NCI-H2171 treated with DMSO at 0.1 percent for 48 hours (cell line): Measurements from ENCODE around the gene LAPTM4A.
"Not testable (repeated sequence)": the region's sequence is repeated elsewhere in the genome, so short reads cannot be mapped to it uniquely, and the experiment has no call there.

ENCODE experiments used
- DNase-seq: peaks from one replicate; lab custom pipeline; 2025; lab: John Stamatoyannopoulos, UW

The LAPTM4A gene

GRCh38 chr2:20051532-20052228 lies at the start of gene LAPTM4A:
Gene LAPTM4A (minus strand): TSS chr2:20051628. CDS start chr2:20051520, 108 bp downstream.
- peak; percentile 99 for DNase-seq

DNA sequence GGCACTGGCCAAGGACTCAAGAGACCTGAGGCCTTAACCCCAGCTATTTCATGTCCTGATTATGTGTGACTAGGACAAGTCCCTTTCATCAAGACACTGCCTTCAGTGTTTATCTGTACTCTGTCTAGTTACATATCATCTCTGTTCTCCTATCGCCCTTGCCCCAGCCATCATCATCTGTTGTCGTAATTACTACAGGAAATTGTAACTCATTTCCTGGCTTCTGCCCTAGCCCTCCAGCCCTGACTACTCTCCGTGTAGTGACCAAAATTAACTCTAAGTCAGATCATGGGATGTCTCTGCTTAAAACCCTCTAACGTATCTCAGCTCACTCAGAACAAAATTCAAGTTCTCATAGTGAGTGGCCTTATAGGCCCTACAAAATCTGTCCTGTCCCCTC lies 49.3 kb upstream of the LAPTM4A start:
- no peak for DNase-seq

DNA sequence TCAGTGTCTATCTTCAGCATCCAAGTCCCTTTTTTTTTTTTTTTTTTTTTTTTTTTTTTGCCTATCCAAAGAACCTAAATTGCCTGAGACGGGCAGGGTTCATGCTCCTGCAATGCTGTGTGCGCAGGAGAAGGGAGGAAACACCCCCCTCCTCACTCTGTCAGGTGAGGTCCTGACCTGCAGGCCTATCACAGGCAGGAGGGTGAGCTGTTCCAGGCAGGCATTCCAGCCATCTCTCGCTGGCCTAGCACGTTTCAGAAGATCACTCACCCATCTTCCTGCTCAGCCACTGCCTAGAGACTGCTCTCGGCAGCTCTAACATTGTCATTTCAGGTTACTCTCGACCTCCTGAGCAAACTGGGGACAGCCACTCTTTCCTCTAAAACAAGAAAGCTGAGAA lies 48.4 kb upstream of the LAPTM4A start:
- no peak for DNase-seq

- peak; percentile 89 for DNase-seq
These were observed 46.7 kb upstream of the LAPTM4A start for GRCh38 chr2:20097889-20098714.

DNA sequence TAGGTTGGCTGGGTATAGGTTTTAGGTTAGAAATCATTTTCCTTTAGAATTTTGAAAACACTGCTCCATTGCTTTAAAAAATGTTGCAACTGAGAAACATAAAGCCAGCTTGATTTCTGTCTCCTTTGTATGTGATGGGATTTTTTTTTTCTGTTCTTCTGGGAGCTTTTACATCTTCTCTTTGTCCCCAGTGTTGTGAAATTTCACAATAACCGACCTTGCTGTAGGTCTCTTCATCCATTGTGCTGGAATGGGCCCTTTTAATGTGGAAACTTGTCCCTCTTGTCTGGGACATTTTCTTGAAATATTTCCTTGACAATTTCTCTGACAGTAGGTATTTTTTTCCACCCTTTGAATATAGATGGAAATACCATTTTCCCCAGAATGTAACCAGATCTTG lies 44.0 kb upstream of the LAPTM4A start:
- DNase-seq = no peak

DNA sequence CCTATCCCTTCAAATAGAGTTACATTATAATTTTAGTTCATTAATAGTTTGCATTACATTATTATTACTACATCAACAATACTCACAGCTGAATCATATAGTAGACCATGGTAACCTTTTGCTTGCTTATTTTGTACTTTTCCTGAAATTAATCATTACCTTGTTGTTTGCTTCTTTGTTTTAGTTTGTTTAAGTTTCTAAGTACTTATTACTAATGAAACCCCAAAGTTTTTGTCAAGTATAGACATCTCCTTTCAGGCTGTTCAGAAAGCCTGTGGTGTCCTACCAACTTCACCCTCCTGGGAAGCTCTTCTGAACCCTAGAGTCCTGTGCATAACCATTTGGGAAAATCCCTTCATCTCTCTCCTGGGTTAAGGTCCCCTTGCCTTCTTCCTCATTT lies 43.5 kb upstream of the LAPTM4A start:
- no peak for DNase-seq

GRCh38 chr2:20094142-20094755 lies 42.8 kb upstream of the LAPTM4A start:
- DNase-seq = no peak

GRCh38 chr2:20093263-20094141 lies 42.1 kb upstream of the LAPTM4A start:
- DNase-seq = peak; percentile 41

DNA sequence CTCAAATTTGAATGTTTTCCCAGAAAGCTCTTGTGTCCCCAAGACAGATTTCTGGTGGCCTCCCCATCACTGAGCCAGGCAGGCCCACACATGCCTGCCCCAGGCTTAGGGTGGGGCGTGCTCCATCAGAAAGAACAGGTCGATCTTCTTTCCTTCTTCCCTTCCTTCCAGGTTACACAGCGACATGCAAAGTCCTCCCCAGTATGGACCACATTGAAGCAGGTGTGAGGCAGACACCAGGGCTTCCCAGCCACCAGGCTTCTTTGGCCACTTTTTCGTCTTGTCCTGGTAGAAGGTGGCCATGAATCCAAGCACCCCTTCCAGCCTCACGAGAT lies 41.4 kb upstream of the LAPTM4A start:
- no peak for DNase-seq

GRCh38 chr2:20092226-20092900 lies 40.9 kb upstream of the LAPTM4A start:
- DNase-seq = no peak

DNA sequence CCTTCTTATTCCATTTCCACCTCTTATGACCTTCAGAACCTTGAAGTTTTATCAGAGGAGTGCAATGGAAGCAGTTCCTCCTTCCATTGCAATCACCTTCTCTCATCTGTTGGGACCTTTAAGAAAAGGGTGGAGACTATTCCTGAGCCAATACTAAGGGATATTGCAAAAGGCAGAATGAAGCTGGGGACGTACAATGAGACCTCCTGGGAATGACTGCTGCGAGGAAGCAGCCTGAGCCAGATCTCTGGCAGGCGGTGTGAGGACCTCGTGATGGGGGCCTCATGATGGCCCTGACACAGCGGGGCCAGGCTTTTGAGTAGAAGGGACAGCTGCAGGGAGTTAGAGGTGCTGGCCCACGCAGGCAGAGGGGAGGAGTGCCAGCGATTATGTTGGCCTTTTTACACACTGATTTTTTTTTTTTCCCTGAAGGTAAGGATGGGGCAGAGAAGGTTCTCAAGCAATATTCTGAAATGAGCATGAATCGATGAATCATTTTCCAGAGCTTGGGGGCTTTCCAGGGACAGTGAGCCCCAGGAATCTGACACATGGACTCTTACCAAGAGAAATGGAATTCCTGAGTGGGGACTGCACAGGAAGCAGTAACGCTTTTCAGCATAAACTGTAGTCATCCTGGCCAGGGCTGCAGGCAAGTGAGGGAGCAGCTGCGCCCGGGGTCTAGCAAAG lies 40.0 kb upstream of the LAPTM4A start:
- DNase-seq = no peak

DNA sequence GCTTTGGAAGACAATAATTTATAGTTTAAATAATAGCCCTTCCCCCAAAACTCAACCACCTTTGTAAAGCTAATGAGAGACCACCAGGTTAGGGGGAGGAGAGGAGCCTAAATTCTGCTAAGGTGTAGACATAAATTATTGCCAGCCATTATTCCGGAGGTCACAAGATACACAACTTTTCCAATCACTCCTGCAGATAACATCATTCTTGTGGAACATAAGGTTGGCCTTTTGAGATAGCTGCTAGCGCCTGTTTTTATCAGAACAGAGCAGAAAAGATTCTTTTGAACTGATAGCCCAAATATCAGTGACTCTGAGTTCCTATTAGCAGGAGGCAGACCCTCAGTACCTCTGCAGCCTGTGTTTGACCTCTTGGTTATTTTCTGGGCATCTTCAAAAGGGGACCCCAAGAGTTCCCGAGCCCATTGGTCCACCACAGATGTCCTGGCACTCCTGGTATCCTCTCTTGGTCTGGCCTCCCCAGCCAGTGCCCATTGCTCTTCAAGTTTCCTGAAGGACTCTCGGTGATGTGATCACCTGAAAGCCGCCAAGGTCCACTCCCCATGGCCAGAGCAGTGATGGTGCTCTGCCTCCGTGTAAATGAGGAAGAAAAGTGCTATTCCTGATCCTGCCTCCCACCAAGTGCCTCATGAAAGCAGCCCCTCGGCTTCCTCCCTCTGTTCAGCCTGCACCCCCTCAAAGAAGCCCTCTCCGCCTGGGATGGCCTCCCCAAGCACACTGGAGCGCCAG lies 38.5 kb upstream of the LAPTM4A start:
- no peak for DNase-seq

DNA sequence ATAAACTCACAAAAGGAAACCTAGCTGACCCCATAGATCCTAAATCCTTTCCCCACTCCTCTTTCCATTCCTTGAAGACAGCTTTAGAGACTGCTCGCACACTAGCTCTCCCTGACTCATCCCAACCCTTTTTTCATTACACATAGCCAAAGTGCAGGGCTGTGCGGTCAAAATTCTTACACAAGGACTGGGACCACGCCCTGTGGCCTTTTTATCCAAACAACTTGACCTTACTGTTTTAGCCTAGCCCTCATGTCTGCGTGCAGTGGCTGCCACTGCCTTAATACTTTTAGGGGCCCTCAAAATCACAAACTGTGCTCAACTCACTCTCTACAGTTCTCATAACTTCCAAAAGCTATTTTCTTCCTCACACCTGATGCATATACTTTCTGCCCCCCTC lies 34.5 kb upstream of the LAPTM4A start:
- not testable (repeated sequence) for DNase-seq

GRCh38 chr2:20082812-20083211 lies 31.4 kb upstream of the LAPTM4A start:
- not testable (repeated sequence) for DNase-seq

DNA sequence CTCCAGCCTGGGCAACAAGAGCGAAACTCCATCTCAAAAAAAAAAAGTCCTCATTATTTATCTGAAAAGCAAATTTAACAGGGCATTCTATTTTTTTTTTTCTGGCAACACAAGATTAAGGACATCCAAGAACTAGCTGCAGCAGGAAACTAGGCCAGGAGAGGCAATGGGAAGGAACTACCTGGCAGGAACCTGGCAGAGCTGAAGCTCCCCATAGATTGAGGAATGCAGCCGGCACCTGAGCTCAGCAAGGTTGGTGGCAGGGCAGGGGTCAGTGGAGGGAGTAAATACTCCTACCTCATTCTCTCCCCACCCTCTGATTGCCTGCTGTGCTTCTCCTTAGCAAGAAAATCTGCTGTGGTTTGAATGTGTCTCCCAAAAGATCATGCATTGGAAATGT lies 30.4 kb upstream of the LAPTM4A start:
- no peak for DNase-seq

DNA sequence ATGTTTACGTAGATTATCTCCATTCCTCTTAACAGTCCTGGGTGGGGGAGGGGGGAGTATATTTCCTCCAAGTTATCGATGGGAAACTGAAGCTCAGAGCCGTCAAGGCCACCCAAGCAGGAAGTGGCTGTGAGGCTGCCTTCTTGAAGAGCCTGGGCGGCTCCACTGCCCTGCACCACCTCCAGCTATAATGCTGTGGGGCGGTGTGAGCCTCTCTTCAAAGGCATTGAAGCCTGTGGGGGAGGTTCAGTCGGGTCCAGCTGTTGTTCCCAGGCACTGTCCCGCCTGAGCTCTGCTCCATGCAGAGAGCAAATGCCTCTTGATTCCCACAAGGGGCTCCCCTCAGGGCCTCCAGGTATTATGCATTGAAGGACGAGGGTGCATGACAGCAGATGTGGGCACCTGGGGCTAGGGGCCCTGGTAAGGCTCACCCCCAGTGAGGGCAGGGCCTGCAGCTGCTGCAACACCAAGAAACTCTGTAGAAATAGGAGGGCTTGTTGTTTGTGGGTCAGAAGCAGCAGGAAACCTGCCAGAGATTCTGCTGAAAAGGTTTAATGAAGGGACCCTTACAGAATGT lies 29.5 kb upstream of the LAPTM4A start:
- no peak for DNase-seq

DNA sequence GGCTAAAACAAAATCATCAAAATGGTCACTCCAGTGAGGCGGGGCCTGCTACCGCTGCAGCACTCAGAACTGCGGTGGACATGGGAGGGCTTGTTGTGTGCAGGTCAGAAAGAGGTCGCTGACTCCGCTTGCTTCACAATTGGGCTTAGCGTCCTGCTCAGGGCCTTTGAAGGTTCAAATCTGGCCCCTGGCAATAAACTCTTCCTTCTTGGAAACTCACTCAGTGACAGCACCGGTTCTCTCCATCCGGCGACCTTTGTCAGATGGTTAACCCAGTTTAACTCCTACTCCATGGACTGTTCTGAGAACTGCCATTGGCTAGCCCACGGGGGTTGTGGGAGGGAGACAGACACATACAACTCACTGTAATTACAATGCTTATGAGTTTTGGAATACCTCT lies 29.0 kb upstream of the LAPTM4A start:
- no peak for DNase-seq

DNA sequence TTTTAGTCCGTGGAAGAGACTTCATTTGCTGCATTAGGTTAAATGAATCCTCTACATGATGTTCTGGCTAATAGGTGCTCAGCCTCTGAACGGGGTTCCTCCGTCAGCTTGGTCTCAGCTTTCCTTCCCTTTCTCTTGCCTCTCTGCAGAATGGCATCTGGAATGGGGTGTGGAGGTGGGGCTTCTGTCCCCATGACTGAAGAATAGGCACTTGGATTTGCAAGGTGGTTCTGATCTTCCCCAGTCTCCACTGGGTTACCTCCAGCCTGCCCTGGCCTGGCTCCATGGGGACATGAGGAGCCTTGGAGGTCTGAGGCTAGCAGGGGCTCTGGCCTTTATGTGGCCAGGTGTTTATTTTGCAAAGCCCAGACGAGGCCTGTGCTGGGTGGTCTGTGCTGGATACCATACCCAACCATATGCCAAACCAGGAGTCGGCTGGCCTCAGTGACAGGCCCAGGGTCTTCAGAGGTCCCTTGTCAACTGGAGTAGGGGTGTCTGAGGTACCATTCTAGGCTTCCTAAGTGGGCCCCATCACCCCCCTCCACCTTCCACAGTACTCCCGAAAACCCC lies 28.2 kb upstream of the LAPTM4A start:
- DNase-seq = no peak

GRCh38 chr2:20077411-20077940 lies 26.0 kb upstream of the LAPTM4A start:
- peak; percentile 8 for DNase-seq
